RWPE1 (cell line): ENCODE measurements around the gene ATMIN.

Experiments
- CTCF ChIA-PET: fragments of 350-600 bp; sonication (Branson Sonifier 250); formaldehyde crosslinking; extraction: SDS; loops from one replicate; lab custom pipeline; 2021; lab: Yijun Ruan, JAX
- POLR2A ChIA-PET: fragments of 400-600 bp; formaldehyde crosslinking; extraction: SDS; loops from one replicate; lab custom pipeline; 2020; ENCODE audit warnings: antibody characterized with exemption; ENCODE audit not compliant: low non-redundant PET; lab: Yijun Ruan, JAX
- DNase-seq: peaks from one replicate; pipeline ENCODE4 v3.0.0; 2012; ENCODE audit warnings: low spot score
- H3K27ac ChIP-seq: fragments of 450-650 bp; 2 replicates; pipeline ENCODE4 v1.5.1; 2017
- TF ChIP-seq, protein P1 (sequence below): fragments of 450-650 bp; conservative IDR thresholded peaks from 2 replicates; pipeline ENCODE4 v1.5.1; 2017; ENCODE audit warnings: low read depth, mild to moderate bottlenecking

The ATMIN gene

DNA sequence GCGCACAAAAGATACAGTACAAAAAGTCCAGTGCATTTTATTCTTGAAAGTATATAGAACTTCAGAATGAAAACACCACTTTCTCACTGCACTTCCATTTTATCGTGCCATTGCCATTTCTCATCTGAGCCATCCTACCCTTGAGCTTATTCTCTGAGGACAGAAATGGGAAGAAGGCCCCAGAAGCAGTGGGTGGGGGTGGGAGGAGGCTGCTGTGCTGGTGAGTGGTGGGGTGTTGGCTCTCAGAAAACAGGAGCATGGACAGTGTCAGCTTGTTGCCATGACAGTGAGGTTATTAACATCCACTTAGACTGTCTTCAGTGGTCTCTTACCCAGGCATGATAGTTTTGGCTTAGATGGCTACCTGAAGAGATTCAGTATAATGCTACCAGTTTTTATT is 4.5 kb downstream of the ATMIN start:
- ChIA-PET CTCF (no interaction called here), POLR2A (no interaction called here)
- DNase-seq = no peak
- TF ChIP-seq, protein P1, sequence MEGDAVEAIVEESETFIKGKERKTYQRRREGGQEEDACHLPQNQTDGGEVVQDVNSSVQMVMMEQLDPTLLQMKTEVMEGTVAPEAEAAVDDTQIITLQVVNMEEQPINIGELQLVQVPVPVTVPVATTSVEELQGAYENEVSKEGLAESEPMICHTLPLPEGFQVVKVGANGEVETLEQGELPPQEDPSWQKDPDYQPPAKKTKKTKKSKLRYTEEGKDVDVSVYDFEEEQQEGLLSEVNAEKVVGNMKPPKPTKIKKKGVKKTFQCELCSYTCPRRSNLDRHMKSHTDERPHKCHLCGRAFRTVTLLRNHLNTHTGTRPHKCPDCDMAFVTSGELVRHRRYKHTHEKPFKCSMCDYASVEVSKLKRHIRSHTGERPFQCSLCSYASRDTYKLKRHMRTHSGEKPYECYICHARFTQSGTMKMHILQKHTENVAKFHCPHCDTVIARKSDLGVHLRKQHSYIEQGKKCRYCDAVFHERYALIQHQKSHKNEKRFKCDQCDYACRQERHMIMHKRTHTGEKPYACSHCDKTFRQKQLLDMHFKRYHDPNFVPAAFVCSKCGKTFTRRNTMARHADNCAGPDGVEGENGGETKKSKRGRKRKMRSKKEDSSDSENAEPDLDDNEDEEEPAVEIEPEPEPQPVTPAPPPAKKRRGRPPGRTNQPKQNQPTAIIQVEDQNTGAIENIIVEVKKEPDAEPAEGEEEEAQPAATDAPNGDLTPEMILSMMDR = no peak
- H3K27ac ChIP-seq = no peak overlapping the region

DNA sequence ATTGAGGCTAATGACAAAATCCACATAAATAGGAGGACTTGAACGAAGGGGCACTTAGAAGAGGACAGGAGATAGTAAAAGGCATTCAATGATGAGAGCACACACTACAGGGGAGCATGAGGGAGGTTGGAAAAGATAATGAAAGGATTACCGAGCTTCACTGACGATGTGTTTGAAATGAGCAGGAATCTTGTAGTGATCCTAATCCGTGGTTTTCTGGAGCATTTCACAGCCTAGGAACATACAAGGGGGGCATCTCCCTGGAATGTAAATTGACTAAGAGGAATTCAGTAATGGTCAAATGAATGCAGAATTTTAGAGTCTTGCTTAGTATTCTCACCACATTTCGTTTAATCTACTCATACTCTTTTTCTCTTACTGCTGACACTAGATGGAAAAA is 5.2 kb downstream of the ATMIN start:
- TF ChIP-seq, protein P1 = no peak
- CTCF ChIA-PET = no interaction called here
- POLR2A ChIA-PET = no interaction called here
- no peak overlapping the region for H3K27ac ChIP-seq
- no peak for DNase-seq

DNA sequence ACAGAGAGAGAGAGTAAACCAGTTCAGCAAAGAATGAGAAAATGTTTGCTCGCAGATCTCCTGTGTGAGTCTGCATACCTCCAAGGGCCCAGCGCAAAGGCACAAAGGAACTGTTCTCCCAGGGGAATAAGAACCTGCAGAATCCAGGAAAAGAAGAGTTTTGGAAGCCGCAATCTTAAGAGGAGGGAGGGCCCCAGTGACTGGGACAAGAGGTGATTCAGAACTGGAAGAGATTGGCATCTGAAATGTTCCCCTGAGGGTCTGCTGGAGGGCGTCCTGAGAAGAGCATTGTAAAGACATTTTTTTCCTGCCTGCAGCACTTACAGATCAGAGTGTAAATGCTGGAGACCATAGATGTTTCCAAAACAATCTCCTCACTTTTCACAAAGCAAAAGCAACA is 6.1 kb downstream of the ATMIN start:
- CTCF ChIA-PET = no interaction called here
- no peak overlapping the region for H3K27ac ChIP-seq
- TF ChIP-seq, protein P1 = no peak
- no peak for DNase-seq
- POLR2A ChIA-PET = no interaction called here

DNA sequence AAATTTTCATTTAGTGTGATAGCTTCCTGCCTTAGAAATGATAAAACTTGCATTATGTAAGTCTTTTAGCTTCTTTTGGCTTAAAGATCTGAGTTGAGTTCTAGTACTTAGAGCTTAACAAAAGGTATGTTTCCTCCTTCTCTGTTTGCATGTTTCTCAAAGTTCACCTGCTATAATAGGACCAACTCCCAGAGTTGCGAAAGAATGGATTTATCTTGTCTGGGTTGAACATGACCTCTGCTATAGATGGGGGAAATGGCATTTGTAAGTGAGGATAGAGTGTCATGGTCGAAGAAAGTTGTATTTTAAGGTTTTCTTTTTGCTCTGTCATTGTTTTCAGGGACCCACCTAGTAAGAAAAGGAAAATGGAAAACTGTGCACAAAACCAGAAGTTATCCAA is 7.2 kb downstream of the ATMIN start:
- CTCF ChIA-PET = interaction anchor here (0.6 kb wide), 1 partner anchor 201 kb away, joined by 4 read pairs; no protein-coding TSS in a partner anchor
- H3K27ac ChIP-seq = no peak overlapping the region
- no peak for DNase-seq
- POLR2A ChIA-PET = no interaction called here
- TF ChIP-seq, protein P1 = no peak

DNA sequence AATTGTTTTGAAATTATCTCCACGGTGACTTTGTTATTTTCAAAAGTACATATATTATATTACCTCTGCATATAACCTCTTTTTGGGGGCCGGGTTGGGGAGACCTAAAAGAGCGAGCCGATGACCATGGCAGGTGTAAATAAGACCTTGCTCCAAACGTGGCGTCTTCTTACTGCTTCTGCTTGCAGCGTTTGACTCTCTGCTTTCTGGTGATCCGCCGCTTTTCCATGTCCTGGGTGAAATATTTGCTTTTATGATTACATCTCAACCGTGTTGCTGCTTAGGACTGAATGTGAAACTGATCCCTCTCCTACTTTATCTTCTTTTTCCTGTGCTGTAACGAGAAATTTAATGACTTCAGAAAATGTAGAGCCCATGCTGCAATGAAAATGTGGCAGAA is 18.1 kb downstream of the ATMIN start:
- CTCF ChIA-PET = no interaction called here
- DNase-seq = no peak
- POLR2A ChIA-PET = no interaction called here
- no peak overlapping the region for H3K27ac ChIP-seq
- TF ChIP-seq, protein P1 = no peak

DNA sequence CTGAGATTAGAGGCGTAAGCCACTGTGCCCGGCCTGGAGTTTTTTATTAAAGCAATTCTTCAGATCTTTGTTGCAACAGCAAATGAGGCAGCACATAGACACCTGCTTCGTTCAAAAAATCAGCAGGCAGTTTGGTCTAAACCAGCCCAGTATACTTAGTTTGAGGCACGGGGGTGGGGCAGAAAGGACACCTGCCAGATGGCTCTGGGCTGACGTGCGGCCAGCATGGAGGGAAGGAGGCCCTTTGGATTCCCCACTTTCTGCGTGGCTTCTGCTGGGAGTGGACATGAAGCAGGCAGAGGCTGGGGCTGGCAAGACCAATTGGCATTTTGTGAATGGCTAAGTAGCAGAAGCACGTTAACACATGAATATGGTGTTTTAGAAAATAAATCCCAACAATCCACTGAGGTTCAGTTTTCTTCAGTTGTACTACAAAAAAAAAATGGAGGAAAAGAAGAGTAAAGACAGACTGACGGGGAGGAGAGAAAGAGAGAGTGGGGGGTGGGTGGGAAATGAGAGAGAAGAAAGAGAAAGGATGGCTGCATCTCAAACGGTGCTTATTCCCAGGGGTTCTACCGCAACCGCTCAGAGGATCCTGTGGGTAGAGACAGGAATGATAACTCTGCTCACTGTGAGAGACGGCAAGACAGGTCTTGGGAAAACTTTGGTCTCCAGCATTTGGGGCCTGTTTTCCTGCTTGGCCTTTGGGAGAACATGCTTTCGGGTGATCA is 25.1 kb downstream of the ATMIN start:
- no peak overlapping the region for H3K27ac ChIP-seq
- TF ChIP-seq, protein P1 = no peak
- ChIA-PET CTCF (no interaction called here), POLR2A (no interaction called here)
- DNase-seq = no peak
